Right cardiac atrium (tissue), 5 donors: ENCODE measurements around the gene NUP93. TPM values are rescaled to one million over a fixed set of nuclear protein-coding genes. Genes with fewer than 3 reads are reported as not detected.
"Not testable (repeated sequence)": the region's sequence is repeated elsewhere in the genome, so short reads cannot be mapped to it uniquely, and the experiment has no call there.

ENCODE experiments used
- ATAC-seq, 2 donors: fragments of 200-7000 bp; cut with Tn5 transposase; one replicate each; pipeline versions ENCODE4 v1.8.0 to v1.9.1; 2020; ENCODE audit warnings: moderate library complexity in 2 of 2, mild to moderate bottlenecking in 1 of 2
- DNase-seq, 3 donors: peaks; one replicate each; pipeline ENCODE4 v3.0.0-alpha.2; 2020
- H3K27ac ChIP-seq: one replicate; pipeline ENCODE4 v1.5.1; 2013; ENCODE audit warnings: mild to moderate bottlenecking, low read length, control low read depth, moderate library complexity
- H3K27me3 ChIP-seq: one replicate; pipeline ENCODE4 v1.6.1; 2013; ENCODE audit not compliant: control insufficient read depth, insufficient read depth
- H3K4me1 ChIP-seq: one replicate; pipeline ENCODE4 v1.6.1; 2013; ENCODE audit warnings: low read length; ENCODE audit not compliant: control insufficient read depth, insufficient read depth
- H3K4me3 ChIP-seq: one replicate; pipeline ENCODE4 v1.5.1; 2013; ENCODE audit warnings: low read length, control low read depth
- H3K9me3 ChIP-seq: one replicate; pipeline ENCODE4 v1.6.1; 2013; ENCODE audit warnings: low read length; ENCODE audit not compliant: control insufficient read depth
- WGBS: extraction: QIAGEN DNeasy Blood & Tissue Kit; methylation state at CpG from one replicate; pipeline ENCODE4 v1.1.7; 2013; 5-methylcytosine and 5-hydroxymethylcytosine counted together
- intact Hi-C, 4 donors: fragments of 100-400 bp; cut with DNase I; formaldehyde crosslinking; loops; one replicate each; pipeline versions ENCODE4 v1.11.0 to v1.14.0; 2022 to 2023
- polyA plus RNA-seq: library from polyadenylated mRNA; stranded (reverse); fragments of 200-250 nt; gene quantifications from one replicate; pipeline ENCODE4 v1.2.3, GENCODE V29; 2013
- total RNA-seq, 4 donors: library from RNA; stranded (reverse); fragmentation: NEBNext Ultra II Directional; extraction: Animal tissue kit (Norgen Biotek cat#: 25700); gene quantifications; one replicate each; pipeline ENCODE4 v1.2.1, GENCODE V29; 2021
- donor health status: healthy with polysubstance abuse.
- donor health status: DM: no; HTN: yes; CAD: no.
- donor health status: DM: no; HTN: no; CAD: no.
- donor health status: DM: no; HTN: yes; CAD: no; lungs with severe emphysema.
- donor health status: DM: yes; HTN: yes; CAD: no.

Gene NUP93
- total and polyA plus RNA-seq, 5 donors = 18.9 to 36.0 (median 29.3) TPM

DNA sequence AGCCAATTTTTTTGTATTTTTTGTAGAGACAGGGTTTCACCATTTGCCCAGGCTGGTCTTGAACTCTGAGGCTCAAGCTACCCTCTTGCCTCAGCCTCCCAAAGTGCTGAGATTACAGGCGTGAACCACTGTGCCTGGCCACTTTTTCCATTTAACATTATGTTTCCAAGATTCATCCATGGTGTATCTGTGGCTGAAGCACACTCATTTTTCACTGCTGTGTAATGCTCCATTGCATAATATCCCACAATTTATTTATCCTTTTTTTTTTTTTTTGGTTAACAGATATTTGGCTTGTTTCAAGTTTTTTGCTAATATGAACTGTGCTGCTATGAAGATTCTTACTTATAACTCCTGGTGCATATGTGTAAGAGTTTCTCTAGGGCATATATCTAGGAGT is 1.9 kb upstream of the NUP93 start:
- ATAC-seq = no peak
- intact Hi-C loops = no loop called here
- no peaks in the 10 kb centered on the region for H3K27me3 ChIP-seq

GRCh38 chr16:56728980-56729734 is 772 bp upstream of the NUP93 start:
- H3K9me3 ChIP-seq = no peaks in the 10 kb centered on the region
- H3K27me3 ChIP-seq = no peaks in the 10 kb centered on the region
- intact Hi-C loops = no loop called here
- peaks cover 8% of the 10 kb centered on the region for H3K4me1 ChIP-seq
- DNase-seq (no peak), ATAC-seq (peak; percentile 15 to 29)
- H3K27ac ChIP-seq = peak overlapping the region; percentile 97
- peak overlapping the region; percentile 86 for H3K4me3 ChIP-seq
- WGBS = 50% methylated on average over 8 of the region's 8 CpGs

More for the DNA sequence above, 1.9 kb upstream of the NUP93 start:
- H3K27ac ChIP-seq = no peak overlapping the region
- 98% methylated on average over 1 of the region's 1 CpG for WGBS
- no peak overlapping the region for H3K4me3 ChIP-seq
- H3K9me3 ChIP-seq = no peaks in the 10 kb centered on the region
- H3K4me1 ChIP-seq = peaks cover 8% of the 10 kb centered on the region
- DNase-seq = no peak

DNA sequence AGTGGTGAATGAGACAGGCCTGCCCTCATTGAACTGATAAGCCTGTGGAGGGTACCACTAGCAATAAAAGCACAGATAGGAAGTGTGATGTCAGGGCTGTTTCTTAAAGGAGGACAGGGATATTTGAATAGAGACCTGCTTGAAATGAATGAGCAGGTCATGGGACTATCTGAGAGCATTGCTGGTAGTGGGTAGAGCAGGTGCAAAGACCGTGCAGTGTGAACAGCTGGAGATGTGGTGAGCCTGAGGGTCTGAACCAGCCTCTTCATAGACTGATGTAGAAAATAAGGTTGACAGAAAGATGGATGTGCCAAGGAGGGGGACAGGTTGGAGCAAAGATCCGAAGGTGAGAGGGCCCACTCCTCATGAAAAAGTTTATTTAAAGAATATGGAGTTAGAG is 2.4 kb downstream of the NUP93 start:
- ATAC-seq = no peak
- intact Hi-C loops = no loop called here
- H3K27me3 ChIP-seq = no peaks in the 10 kb centered on the region

DNA sequence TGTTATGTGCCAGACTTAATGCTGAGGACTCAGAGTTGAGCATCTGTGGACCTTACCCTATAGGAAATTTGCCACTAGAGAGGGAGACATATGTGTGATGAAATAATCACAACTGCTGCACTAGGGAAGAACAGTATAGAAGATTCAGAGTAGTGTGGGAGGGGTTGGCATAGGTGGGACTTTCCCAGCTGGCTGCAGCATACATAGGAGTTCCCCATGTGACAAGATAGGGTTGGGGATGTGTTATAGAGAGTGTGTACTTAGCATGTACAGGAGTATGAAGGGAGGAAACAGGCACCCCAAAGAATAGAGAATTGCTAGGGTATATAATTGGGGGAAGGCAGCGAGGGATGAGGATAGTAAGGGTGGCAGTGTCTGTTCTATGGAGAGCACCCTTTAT is 2.9 kb downstream of the NUP93 start:
- WGBS = 96% methylated on average over 1 of the region's 1 CpG
- ATAC-seq = no peak
- no peak overlapping the region for H3K4me3 ChIP-seq

More for the DNA sequence above, 2.4 kb downstream of the NUP93 start:
- H3K27ac ChIP-seq = no peak overlapping the region
- 91% methylated on average over 2 of the region's 2 CpGs for WGBS
- DNase-seq = no peak
- H3K9me3 ChIP-seq = no peaks in the 10 kb centered on the region
- peaks cover 8% of the 10 kb centered on the region for H3K4me1 ChIP-seq
- H3K4me3 ChIP-seq = no peak overlapping the region

DNA sequence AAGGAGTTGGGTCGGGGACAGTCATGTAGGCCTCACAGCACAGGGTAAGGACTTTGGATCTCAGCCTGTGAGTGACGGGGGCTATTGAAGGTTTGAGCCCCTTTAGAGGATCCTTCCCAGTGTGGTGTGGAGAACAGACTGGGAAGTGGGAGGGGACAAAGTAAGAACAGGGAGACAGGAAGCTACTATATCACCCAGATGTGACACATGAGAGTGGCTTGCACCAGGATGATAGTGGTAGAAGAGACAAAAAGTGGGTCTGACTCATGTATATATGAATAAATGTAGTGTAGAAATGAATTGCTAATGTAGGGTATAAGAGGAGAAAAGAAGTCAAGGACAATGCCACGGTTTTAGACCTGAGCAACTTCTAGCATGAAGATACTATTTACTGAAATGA is 4.5 kb downstream of the NUP93 start:
- WGBS = 97% methylated on average over 3 of the region's 3 CpGs
- Histone ChIP-seq H3K9me3 (no peaks in the 10 kb centered on the region), H3K27ac (no peak overlapping the region)

More for the DNA sequence above, 2.9 kb downstream of the NUP93 start:
- H3K27ac ChIP-seq = no peak overlapping the region
- no peaks in the 10 kb centered on the region for H3K9me3 ChIP-seq
- intact Hi-C loops = no loop called here
- DNase-seq = no peak
- H3K27me3 ChIP-seq = no peaks in the 10 kb centered on the region
- peaks cover 8% of the 10 kb centered on the region for H3K4me1 ChIP-seq

DNA sequence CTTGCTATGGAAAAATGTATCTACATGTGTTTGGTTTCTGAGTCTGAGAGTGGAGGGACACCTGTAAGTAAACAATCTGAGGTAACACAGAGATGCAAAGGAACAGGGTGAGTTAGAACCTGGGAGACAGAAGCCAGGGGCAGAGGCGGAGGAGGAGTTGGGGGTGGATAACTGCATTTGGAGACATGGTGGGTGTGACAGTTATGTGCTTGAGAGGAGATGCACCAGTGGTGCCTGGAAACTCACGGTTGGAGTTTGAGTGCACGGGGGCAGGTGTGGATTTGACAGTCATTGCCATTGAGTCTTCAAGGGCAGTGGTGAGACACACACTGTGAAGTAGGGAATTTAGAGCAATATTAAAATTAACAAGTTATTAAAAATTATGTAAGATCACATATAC is 6.5 kb downstream of the NUP93 start:
- no peak for DNase-seq
- H3K4me3 ChIP-seq = no peak overlapping the region
- no peaks in the 10 kb centered on the region for H3K27me3 ChIP-seq
- H3K9me3 ChIP-seq = no peaks in the 10 kb centered on the region
- ATAC-seq = no peak
- WGBS = 90% methylated on average over 3 of the region's 3 CpGs
- H3K4me1 ChIP-seq = no peaks in the 10 kb centered on the region
- no peak overlapping the region for H3K27ac ChIP-seq
- intact Hi-C loops = no loop called here

More for the DNA sequence above, 4.5 kb downstream of the NUP93 start:
- ATAC-seq (no peak), DNase-seq (no peak)
- H3K4me1 ChIP-seq = no peaks in the 10 kb centered on the region
- intact Hi-C loops = no loop called here
- no peak overlapping the region for H3K4me3 ChIP-seq
- H3K27me3 ChIP-seq = no peaks in the 10 kb centered on the region

- intact Hi-C loops = no loop called here
- H3K27ac ChIP-seq = no peak overlapping the region
- H3K27me3 ChIP-seq = no peaks in the 10 kb centered on the region
- DNase-seq (no peak), ATAC-seq (no peak)
- no peak overlapping the region for H3K4me3 ChIP-seq
- H3K9me3 ChIP-seq = no peaks in the 10 kb centered on the region
- WGBS = 89% methylated on average over 2 of the region's 2 CpGs
- H3K4me1 ChIP-seq = no peaks in the 10 kb centered on the region
These were observed 7.6 kb downstream of the NUP93 start for GRCh38 chr16:56737539-56737938.

DNA sequence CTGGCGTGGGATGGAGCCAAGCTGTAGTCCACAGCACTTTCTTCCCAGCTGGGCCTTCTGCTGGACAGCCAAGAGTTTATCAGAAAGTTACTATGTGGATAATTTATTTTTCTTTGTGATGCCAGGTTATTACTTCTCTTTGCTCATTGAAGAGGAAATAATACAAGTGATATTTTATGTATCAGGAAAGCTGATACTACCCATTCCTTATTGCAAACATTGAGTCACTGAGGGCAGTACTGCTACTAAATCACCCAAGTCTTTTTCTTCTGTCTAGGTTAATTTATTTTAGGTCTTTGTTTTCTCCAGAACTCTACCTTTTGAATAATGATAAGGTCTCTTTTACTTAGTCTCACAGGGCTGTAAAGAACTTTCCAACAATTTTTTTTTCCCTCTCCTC is 8.3 kb downstream of the NUP93 start:
- Histone ChIP-seq H3K4me3 (no peak overlapping the region), H3K27ac (no peak overlapping the region), H3K27me3 (no peaks in the 10 kb centered on the region), H3K9me3 (no peaks in the 10 kb centered on the region), H3K4me1 (no peaks in the 10 kb centered on the region)
- 73% methylated on average over 1 of the region's 1 CpG for WGBS
- no peak for DNase-seq
- intact Hi-C loops = no loop called here
- ATAC-seq = no peak

- ATAC-seq, H3K27ac ChIP-seq, H3K4me3 ChIP-seq, H3K9me3 ChIP-seq, H3K27me3 ChIP-seq, H3K4me1 ChIP-seq, intact Hi-C loops: not testable (repeated sequence)
- peak in 1 of 3 donors; percentile 55 for DNase-seq
- WGBS = 92% methylated on average over 20 of the region's 38 CpGs
These were observed 9.4 kb downstream of the NUP93 start for GRCh38 chr16:56739378-56739777.

GRCh38 chr16:56741399-56741798 is 11.5 kb downstream of the NUP93 start:
- Histone ChIP-seq H3K4me1 (peaks cover 9% of the 10 kb centered on the region), H3K27me3 (no peaks in the 10 kb centered on the region), H3K27ac (no peak overlapping the region), H3K9me3 (no peaks in the 10 kb centered on the region), H3K4me3 (no peak overlapping the region)
- ATAC-seq (no peak), DNase-seq (no peak)
- intact Hi-C loops = no loop called here
- WGBS = 44% methylated on average over 2 of the region's 2 CpGs

DNA sequence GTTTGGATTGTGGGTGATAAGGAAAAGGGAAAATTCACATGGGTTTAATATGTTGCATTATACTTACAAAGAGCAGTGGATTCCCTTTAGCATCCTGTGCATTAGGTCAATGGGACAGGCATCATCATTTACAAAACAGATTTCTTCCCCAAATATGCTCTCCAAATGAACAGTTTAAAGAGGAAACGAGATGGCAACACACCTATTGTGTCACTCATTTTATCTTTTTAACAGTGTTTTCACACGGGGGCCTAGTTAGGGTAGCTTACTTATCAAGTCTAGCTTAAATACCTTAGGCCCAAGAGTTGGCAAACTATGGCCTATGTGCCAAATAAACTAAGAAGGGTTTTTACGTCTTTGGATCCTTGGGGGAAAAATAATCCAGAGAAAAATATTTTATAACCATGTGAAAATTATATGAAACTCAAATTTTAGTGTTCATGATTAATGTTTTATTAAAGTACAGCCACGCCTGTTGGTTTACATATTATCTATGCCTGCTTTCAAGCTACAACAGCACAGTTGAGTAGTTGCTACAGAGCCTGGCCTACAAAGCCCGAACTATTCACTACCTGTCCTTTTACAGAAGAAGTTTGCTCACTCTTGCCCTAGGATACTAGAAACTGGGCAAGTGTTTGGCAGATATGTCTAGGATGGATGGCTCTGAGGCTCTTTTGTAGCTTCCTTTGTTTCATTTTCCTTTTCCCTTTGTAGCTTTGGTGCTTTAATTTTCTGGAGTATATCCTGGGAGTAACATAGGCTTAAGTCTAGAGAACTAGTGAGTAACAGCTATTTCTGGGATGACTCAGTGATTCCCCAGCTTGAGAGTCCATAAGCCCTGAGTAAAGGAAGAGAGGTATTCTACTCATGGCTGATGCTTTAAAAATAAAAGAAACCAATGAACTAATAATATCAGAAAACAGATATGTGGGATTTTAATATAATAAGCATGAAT is 12.4 kb downstream of the NUP93 start:
- no peak overlapping the region for H3K4me3 ChIP-seq
- intact Hi-C loops = no loop called here
- ATAC-seq (no peak), DNase-seq (no peak)
- 64% methylated on average over 5 of the region's 5 CpGs for WGBS
- no peak overlapping the region for H3K27ac ChIP-seq
- H3K9me3 ChIP-seq = no peaks in the 10 kb centered on the region
- no peaks in the 10 kb centered on the region for H3K27me3 ChIP-seq
- peaks cover 9% of the 10 kb centered on the region for H3K4me1 ChIP-seq
